ENCODE measurements around the gene PLET1.
"Not testable (repeated sequence)": the region's sequence is repeated elsewhere in the genome, so short reads cannot be mapped to it uniquely, and the experiment has no call there.

Gene PLET1

DNA sequence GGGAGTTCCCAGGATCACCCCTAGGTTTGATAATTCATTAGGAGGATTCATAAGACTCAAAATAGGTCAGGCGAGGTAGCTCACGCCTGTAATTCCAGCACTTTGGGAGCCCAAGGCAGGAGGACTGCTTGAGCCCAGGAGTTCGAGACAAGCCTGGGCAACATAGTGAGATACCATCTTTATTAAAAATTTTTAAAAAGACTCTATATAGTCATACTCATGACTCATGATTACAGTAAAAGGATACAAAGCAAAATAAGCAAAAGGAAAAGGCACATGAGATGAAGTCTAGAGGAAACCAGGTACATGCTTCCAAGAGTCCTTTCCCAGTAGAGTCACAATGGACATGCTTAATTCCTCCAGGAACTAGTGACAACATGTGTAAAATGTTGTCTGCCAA lies 48.4 kb downstream of the PLET1 start:
- no peak for DNase-seq (ENCODE audit: low read depth)

DNA sequence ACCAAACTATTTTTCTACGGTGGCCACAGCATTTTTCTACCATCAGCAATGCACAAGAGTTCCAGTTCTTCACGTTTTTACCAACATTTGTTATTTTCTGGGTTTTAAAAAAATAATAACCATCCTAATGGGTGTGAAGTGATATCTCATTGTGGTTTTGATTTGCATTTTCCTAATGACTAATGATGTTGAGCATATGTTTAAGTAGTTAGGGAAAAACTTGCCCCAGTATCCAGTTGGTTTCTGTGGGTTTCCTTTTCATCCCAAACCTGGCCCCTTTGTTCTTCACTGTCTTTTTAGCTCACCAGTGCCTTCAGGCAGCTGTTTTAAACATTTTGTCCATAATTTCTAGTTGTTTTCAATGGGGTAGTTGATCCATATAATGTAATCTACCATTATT lies 49.1 kb downstream of the PLET1 start:
- no peak for DNase-seq (ENCODE audit: low read depth)

DNA sequence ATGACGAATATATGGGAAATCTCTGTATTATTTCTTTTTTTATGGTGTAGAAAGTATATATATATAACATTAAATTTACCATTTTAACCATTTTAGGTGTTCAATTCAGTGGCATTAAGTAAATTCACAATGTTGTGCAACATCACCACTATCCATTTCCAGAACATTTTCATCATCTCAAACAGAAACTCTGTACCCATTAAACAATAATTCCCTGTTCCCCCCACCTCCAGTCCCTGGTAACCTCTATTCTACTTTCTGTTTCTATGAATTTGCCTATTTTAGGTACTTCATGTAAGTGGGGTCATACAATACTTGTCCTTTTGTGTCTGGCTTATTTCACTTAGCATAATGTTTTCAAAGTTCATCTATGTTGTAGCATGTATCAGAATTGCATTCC lies 49.8 kb downstream of the PLET1 start:
- DNase-seq (ENCODE audit: low read depth) = no peak

DNA sequence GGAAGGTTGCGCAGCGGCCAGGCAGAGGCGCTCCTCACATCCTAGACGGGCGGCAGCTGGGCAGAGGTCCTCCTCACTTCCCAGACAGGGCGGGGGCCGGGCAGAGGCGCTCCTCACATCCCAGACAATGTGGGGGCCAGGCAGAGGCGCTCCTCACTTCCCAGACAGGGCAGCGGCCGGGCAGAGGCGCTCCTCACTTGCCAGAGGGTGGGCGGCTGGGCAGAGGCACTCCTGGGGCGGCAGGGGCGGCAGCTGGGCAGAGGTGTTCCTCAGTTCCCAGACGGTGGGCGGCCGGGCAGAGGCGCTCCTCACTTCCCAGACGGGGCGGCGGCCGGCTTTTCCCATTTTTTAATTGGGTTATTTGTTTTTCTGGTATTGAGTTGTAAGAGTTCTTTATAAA lies 54.6 kb downstream of the PLET1 start:
- no peak for DNase-seq (ENCODE audit: low read depth)

DNA sequence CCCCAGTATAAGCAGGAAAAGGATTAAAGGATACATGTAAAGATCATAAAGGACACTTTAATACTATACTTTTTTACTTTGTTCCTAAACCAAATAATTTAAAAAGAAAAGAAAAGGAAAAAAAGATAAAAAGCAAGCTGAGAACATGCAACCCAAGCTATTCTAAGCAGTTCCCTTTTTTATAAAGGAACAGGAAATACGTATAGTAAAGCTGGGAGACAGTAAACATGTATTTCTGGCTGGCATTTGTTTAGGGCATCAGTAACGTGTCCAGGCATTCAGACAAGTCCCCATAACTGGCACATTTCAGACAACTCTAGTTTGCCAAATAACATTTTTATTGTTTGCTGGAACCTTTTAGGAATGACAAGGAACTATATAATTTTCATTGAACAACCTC lies 60.4 kb downstream of the PLET1 start:
- no peak for DNase-seq (ENCODE audit: low read depth)

DNA sequence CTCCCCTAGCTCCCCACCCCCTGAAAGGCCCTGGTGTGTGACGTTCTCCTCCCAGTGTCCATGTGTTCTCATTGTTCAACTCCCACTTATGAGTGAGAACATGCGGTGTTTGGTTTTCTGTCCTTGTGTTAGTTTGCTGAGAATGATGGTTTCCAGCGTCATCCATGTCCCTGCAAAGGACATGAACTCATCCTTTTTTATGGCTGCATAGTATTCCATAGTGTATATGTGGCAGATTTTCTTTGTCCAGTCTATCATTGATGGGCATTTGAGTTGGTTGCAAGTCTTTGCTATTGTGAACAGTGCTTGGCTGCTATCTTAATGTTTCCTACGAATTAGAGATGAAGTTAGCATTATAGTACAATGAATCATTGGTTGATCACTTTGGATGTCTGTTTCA lies 61.6 kb downstream of the PLET1 start:
- not testable (repeated sequence) for DNase-seq (ENCODE audit: low read depth)

Data from fibroblast of gingiva (primary cell).